Panc1 (cell line): Measurements from ENCODE around the gene CAPN10. TPM values are rescaled to one million over a fixed set of nuclear protein-coding genes. Genes with fewer than 3 reads are reported as not detected.
A peak's percentile ranks its signal among the peaks of the same experiment; 100 is the strongest.

Experiments used
- ATAC-seq: fragments of 200-7000 bp; cut with Tn5 transposase; 2 replicates; pipeline ENCODE4 v1.9.1; 2020; ENCODE audit warnings: mild to moderate bottlenecking, moderate library complexity
- BruUV-seq: library from RNA; stranded (reverse); fragments of 400-500 nt; replicated peaks from 2 replicates; lab custom pipeline; 2021; lab: Mats Ljungman, UMichigan
- CTCF ChIA-PET: fragments of 300-600 bp; sonication (Branson Sonifier 250); formaldehyde crosslinking; loops from one replicate; lab custom pipeline; 2022; ENCODE audit warnings: antibody characterized with exemption; lab: Charles Lee
- POLR2A ChIA-PET: fragments of 300-600 bp; sonication (Branson Sonifier 250); formaldehyde crosslinking; loops from one replicate; lab custom pipeline; 2022; ENCODE audit warnings: antibody characterized with exemption; lab: Charles Lee
- DNase-seq: peaks from one replicate; pipeline ENCODE4 v3.0.0-alpha.2; 2010; ENCODE audit warnings: low read depth, low spot score
- H3K27ac ChIP-seq: 2 replicates; pipeline ENCODE4 v1.5.1; 2011; ENCODE audit warnings: mild to moderate bottlenecking, low read length, inconsistent platforms
- H3K27me3 ChIP-seq: fragments of 200-500 bp; sonication (Bioruptor generic); 2 replicates; pipeline ENCODE4 v1.6.0; 2014; ENCODE audit warnings: low read length, inconsistent platforms; ENCODE audit not compliant: control insufficient read depth, insufficient read depth
- H3K36me3 ChIP-seq: fragments of 200-500 bp; sonication (Bioruptor generic); 2 replicates; pipeline ENCODE4 v1.5.1; 2014; ENCODE audit warnings: inconsistent platforms, mild to moderate bottlenecking, low read length, moderate library complexity; ENCODE audit not compliant: control insufficient read depth, insufficient read depth
- H3K4me1 ChIP-seq: 2 replicates; pipeline ENCODE4 v1.5.1; 2011; ENCODE audit warnings: inconsistent platforms, mild to moderate bottlenecking, low read length, moderate library complexity; ENCODE audit not compliant: control insufficient read depth, insufficient read depth
- H3K4me3 ChIP-seq, 2 experiments: 2 replicates each; pipeline ENCODE4 v1.5.1; 2011 to 2012; ENCODE audit warnings: low read depth in 2 of 2, low read length in 2 of 2, mild to moderate bottlenecking in 2 of 2, inconsistent platforms in 1 of 2, moderate library complexity in 1 of 2
- H3K9me3 ChIP-seq: fragments of 200-500 bp; sonication (Bioruptor generic); 2 replicates; pipeline ENCODE4 v1.5.1; 2014; ENCODE audit warnings: low read depth, mild to moderate bottlenecking, inconsistent platforms, low read length, moderate library complexity; ENCODE audit not compliant: control insufficient read depth, insufficient read depth
- POLR2AphosphoS5 ChIP-seq: IDR thresholded peaks from 2 replicates; pipeline ENCODE4 v1.6.1; 2012; ENCODE audit warnings: mild to moderate bottlenecking, low read depth, low read length, moderate library complexity
- REST ChIP-seq, 2 experiments: IDR thresholded peaks; 2 replicates each; pipeline ENCODE4 v1.6.1; 2011 to 2012; ENCODE audit warnings: low read depth in 2 of 2, control low read depth in 1 of 2, low read length in 1 of 2, mild to moderate bottlenecking in 1 of 2, moderate library complexity in 1 of 2; ENCODE audit not compliant: insufficient read depth in 1 of 2
- SIN3A ChIP-seq: IDR thresholded peaks from 2 replicates; pipeline ENCODE4 v1.6.1; 2012; ENCODE audit warnings: low read depth, mild to moderate bottlenecking, low read length, moderate library complexity, borderline replicate concordance; ENCODE audit not compliant: insufficient read depth
- TCF7L2 ChIP-seq: IDR thresholded peaks from 2 replicates; pipeline ENCODE4 v1.6.1; 2011; ENCODE audit warnings: mild to moderate bottlenecking, low read depth, low read length, inconsistent platforms
- in situ Hi-C: cut with HindIII; loops from 2 replicates; pipeline ENCODE4 v1.10.0; 2016; ENCODE audit warnings: low sequenced_read_pairs, low pct_unique_long_range_greater_than_20kb
- intact Hi-C: fragments of 100-400 bp; cut with micrococcal nuclease; formaldehyde crosslinking; loops from one replicate; pipeline ENCODE4 v1.10.0; 2022; ENCODE audit not compliant: unreplicated experiment
- total RNA-seq: library from RNA; stranded (reverse); gene quantifications from one replicate; pipeline ENCODE4 v1.2.1, GENCODE V29; 2021; ENCODE audit not compliant: unreplicated experiment
- TF ChIP-seq, protein P1 (sequence below): fragments of 450-650 bp; IDR thresholded peaks from 2 replicates; pipeline ENCODE4 v1.5.1; 2017; ENCODE audit warnings: mild to moderate bottlenecking

The CAPN10 gene
- total RNA-seq, 1 experiment from 2014 or later: 38.6 TPM

DNA sequence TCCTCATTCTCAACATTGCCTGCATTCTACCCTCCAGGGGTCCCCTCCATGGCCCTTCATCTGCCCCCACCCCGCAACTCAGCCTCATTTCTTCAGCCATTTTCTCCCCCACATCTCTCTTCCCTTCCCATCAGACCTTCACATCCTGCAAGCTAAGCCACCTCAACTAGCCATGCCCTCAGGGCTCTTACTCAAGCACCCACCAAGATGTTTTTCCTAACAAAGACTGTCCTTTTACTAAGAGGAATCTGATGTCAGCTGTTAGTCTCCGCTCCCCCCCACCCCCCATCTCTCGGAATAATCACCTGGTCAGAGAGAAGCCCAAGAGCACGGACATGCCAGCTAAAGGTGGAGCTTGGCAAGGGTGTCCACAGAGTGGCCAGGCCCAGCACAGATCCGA, 4.7 kb upstream of the CAPN10 start:
- Histone ChIP-seq H3K4me1 (peaks cover 27% of the 10 kb centered on the region), H3K27me3 (no peaks in the 10 kb centered on the region), H3K4me3 (no peak overlapping the region), H3K36me3 (peaks cover 5% of the 10 kb centered on the region; the same call in 1 of the 2 replicates), H3K27ac (no peak overlapping the region), H3K9me3 (no peaks in the 10 kb centered on the region; the same call in 1 of the 2 replicates)
- in situ Hi-C loops: no loop called here
- ChIA-PET CTCF (no interaction called here), POLR2A (no interaction called here)
- TF ChIP-seq, protein P1, sequence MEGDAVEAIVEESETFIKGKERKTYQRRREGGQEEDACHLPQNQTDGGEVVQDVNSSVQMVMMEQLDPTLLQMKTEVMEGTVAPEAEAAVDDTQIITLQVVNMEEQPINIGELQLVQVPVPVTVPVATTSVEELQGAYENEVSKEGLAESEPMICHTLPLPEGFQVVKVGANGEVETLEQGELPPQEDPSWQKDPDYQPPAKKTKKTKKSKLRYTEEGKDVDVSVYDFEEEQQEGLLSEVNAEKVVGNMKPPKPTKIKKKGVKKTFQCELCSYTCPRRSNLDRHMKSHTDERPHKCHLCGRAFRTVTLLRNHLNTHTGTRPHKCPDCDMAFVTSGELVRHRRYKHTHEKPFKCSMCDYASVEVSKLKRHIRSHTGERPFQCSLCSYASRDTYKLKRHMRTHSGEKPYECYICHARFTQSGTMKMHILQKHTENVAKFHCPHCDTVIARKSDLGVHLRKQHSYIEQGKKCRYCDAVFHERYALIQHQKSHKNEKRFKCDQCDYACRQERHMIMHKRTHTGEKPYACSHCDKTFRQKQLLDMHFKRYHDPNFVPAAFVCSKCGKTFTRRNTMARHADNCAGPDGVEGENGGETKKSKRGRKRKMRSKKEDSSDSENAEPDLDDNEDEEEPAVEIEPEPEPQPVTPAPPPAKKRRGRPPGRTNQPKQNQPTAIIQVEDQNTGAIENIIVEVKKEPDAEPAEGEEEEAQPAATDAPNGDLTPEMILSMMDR: no peak
- TF ChIP-seq TCF7L2 (no peak), REST (IDR thresholded peaks at IDR 0.05; ENCODE audit: insufficient read depth in 1 of 2, low read depth in 2 of 2, low read length in 1 of 2) (no peak), POLR2AphosphoS5 (no peak), SIN3A (no peak)
- DNase-seq (no peak), ATAC-seq (no peak)
- no TSS peak for BruUV-seq
- intact Hi-C loops: no loop called here

DNA sequence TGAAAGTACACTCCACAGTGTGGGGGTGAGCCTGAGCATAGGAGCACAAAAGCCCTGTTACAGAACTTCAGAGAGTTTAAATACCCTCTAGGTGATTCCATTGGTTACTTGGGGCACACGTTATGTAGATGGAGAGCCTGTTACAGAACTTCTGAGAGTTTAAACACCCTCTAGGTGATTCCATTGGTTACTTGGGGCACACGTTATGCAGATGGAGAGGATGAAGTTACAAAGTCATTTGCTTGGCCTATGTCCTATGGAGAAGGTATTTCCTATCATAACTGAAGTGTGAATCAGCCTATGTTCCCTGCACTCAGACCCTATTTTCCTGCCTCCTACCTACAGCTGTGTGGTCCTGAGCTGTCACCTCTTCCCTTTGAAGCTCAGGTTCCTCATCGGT, 3.8 kb upstream of the CAPN10 start:
- CTCF ChIA-PET: interaction anchor here (0.6 kb wide), 1 partner anchor 306 kb away, joined by 7 read pairs; no protein-coding TSS in a partner anchor
- no TSS peak for BruUV-seq
- POLR2A ChIA-PET: no interaction called here
- intact Hi-C loops (no loop called here), in situ Hi-C loops (no loop called here)
- peak; percentile 37; the same call in 1 of the 2 replicates for TF ChIP-seq POLR2AphosphoS5
- no peak for TF ChIP-seq REST (IDR thresholded peaks at IDR 0.05; ENCODE audit: insufficient read depth in 1 of 2, low read depth in 2 of 2, low read length in 1 of 2)
- TF ChIP-seq SIN3A: no peak
- Histone ChIP-seq H3K36me3 (peaks cover 5% of the 10 kb centered on the region; the same call in 1 of the 2 replicates), H3K4me3 (no peak overlapping the region), H3K27ac (no peak overlapping the region), H3K27me3 (no peaks in the 10 kb centered on the region), H3K9me3 (no peaks in the 10 kb centered on the region; the same call in 1 of the 2 replicates), H3K4me1 (peaks cover 30% of the 10 kb centered on the region)
- ATAC-seq (no peak), DNase-seq (no peak)
